K562 (cell line): ENCODE results near the gene ERN1. TPM values are rescaled to one million over a fixed set of nuclear protein-coding genes. Genes with fewer than 3 reads are reported as not detected.
A peak's percentile ranks its signal among the peaks of the same experiment; 100 is the strongest.

Experiments used
- GATA2 ChIP-seq: sonication (generic); formaldehyde crosslinking; IDR thresholded peaks from 2 replicates; pipeline ENCODE4 v1.4.0; 2020; ENCODE audit warnings: mild to moderate bottlenecking, missing genetic modification reagents
- HCFC1 ChIP-seq: IDR thresholded peaks from 2 replicates; pipeline ENCODE4 v1.6.1; 2012; ENCODE audit warnings: low read depth, low read length, improper control_type of control experiment
- MYBL2 ChIP-seq, 2 experiments: fragments of 450-650 bp in 1 of 2; sonication (generic) in 1 of 2; formaldehyde crosslinking in 1 of 2; IDR thresholded peaks; 2 replicates each; pipeline versions ENCODE4 v1.6.1 to v1.8.1; 2017 to 2022; ENCODE audit warnings: borderline replicate concordance in 1 of 2, inconsistent platforms in 1 of 2, low read depth in 1 of 2, mild to moderate bottlenecking in 1 of 2, missing genetic modification reagents in 1 of 2, moderate library complexity in 1 of 2
- POLR2AphosphoS5 ChIP-seq: IDR thresholded peaks from 2 replicates; pipeline ENCODE4 v1.6.1; 2011; ENCODE audit warnings: mild to moderate bottlenecking, low read depth, low read length, moderate library complexity; ENCODE audit not compliant: control insufficient read depth, insufficient read depth
- polyA plus RNA-seq, 8 experiments: library from polyadenylated mRNA; depleted of rRNA in 4 of 8; stranded (reverse) in 5 of 8; unstranded in 3 of 8; fragments of >200 nt; fragmentation: Nextera tagmentation in 2 of 8; fragmentation: Illumina TruSeq in 1 of 8; extraction: Ambion mirVana in 2 of 8; extraction: Trizol in 1 of 8; gene quantifications; 2 replicates each; pipeline versions ENCODE4 v1.2.1 to v1.2.3, GENCODE V29; 2011 to 2014; ENCODE audit warnings: inconsistent platforms in 1 of 8, missing spikeins in 1 of 8
- total RNA-seq, 7 experiments: library from RNA; depleted of rRNA in 6 of 7; stranded (reverse); fragments of >200 nt in 6 of 7; fragmentation: Illumina TruSeq in 2 of 7; extraction: Trizol in 2 of 7; gene quantifications; 2 replicates each; pipeline versions ENCODE4 v1.2.1 to v1.2.3, GENCODE V29; 2011 to 2021; ENCODE audit warnings: low replicate concordance in 1 of 7
- TF ChIP-seq, protein P1 (sequence below), 2 experiments: fragments of 450-650 bp in 1 of 2; sonication (generic) in 1 of 2; formaldehyde crosslinking in 1 of 2; IDR thresholded peaks; 2 replicates each; pipeline versions ENCODE4 v1.7.1 to v1.9.0; 2016 to 2022; ENCODE audit warnings: inconsistent platforms in 1 of 2, mild to moderate bottlenecking in 1 of 2, missing genetic modification reagents in 1 of 2
- TF ChIP-seq, protein P2 (sequence below): fragments of 450-650 bp; IDR thresholded peaks from 2 replicates; pipeline ENCODE4 v1.6.1; 2016; ENCODE audit warnings: low read depth
- TF ChIP-seq, protein P3 (sequence below): fragments of 450-650 bp; formaldehyde crosslinking; IDR thresholded peaks from 2 replicates; pipeline ENCODE4 v1.4.0; 2020; ENCODE audit warnings: mild to moderate bottlenecking

Gene ERN1
- total and polyA plus RNA-seq, 9 of the 15 experiments (the other 6 are each of a cell fraction or from before 2014, with no cell fraction given) = 2.1 to 22.5 (median 7.3) TPM

DNA sequence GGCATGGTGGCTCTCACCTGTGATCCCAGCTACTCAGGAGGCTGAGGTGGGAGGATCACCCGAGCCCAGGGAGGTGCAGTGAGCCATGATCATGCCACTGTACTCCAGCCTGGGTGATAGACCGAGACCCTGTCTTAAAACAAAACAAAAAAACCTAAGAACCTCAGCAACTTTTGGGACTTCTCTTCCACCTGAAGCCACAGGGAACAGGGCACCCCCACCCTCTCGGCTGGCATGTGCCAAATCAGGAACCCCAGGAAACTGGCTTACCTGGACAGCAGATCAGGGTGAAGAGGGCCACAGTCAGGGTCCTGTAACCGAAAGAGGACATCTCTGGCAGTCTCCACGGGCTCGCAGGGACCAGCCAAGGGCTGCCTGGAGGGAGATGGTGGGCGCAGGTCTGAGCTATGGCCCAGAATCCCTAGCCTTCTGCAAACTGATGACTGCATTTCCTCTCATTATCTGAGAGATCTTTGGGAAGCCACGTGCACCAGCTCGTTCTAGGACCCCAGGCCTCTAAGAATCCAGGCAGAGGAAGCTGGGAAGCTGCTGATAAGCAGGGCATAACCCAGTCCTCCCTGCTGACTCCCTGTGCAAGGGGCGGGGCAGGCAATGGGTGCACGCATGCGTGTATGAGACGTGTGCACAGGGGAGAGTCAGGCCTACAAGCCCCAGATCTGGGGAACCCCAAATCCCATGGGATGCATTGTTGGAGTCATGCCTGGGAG is 123.4 kb downstream of the ERN1 start (continued):
- TF ChIP-seq, protein P1, sequence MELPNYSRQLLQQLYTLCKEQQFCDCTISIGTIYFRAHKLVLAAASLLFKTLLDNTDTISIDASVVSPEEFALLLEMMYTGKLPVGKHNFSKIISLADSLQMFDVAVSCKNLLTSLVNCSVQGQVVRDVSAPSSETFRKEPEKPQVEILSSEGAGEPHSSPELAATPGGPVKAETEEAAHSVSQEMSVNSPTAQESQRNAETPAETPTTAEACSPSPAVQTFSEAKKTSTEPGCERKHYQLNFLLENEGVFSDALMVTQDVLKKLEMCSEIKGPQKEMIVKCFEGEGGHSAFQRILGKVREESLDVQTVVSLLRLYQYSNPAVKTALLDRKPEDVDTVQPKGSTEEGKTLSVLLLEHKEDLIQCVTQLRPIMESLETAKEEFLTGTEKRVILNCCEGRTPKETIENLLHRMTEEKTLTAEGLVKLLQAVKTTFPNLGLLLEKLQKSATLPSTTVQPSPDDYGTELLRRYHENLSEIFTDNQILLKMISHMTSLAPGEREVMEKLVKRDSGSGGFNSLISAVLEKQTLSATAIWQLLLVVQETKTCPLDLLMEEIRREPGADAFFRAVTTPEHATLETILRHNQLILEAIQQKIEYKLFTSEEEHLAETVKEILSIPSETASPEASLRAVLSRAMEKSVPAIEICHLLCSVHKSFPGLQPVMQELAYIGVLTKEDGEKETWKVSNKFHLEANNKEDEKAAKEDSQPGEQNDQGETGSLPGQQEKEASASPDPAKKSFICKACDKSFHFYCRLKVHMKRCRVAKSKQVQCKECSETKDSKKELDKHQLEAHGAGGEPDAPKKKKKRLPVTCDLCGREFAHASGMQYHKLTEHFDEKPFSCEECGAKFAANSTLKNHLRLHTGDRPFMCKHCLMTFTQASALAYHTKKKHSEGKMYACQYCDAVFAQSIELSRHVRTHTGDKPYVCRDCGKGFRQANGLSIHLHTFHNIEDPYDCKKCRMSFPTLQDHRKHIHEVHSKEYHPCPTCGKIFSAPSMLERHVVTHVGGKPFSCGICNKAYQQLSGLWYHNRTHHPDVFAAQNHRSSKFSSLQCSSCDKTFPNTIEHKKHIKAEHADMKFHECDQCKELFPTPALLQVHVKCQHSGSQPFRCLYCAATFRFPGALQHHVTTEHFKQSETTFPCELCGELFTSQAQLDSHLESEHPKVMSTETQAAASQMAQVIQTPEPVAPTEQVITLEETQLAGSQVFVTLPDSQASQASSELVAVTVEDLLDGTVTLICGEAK (IDR thresholded peaks at IDR 0.05) = peak; percentile 64
- TF ChIP-seq, protein P1 (CRISPR knock-in tag; IDR thresholded peaks at IDR 0.05) = no peak
- TF ChIP-seq, protein P2, sequence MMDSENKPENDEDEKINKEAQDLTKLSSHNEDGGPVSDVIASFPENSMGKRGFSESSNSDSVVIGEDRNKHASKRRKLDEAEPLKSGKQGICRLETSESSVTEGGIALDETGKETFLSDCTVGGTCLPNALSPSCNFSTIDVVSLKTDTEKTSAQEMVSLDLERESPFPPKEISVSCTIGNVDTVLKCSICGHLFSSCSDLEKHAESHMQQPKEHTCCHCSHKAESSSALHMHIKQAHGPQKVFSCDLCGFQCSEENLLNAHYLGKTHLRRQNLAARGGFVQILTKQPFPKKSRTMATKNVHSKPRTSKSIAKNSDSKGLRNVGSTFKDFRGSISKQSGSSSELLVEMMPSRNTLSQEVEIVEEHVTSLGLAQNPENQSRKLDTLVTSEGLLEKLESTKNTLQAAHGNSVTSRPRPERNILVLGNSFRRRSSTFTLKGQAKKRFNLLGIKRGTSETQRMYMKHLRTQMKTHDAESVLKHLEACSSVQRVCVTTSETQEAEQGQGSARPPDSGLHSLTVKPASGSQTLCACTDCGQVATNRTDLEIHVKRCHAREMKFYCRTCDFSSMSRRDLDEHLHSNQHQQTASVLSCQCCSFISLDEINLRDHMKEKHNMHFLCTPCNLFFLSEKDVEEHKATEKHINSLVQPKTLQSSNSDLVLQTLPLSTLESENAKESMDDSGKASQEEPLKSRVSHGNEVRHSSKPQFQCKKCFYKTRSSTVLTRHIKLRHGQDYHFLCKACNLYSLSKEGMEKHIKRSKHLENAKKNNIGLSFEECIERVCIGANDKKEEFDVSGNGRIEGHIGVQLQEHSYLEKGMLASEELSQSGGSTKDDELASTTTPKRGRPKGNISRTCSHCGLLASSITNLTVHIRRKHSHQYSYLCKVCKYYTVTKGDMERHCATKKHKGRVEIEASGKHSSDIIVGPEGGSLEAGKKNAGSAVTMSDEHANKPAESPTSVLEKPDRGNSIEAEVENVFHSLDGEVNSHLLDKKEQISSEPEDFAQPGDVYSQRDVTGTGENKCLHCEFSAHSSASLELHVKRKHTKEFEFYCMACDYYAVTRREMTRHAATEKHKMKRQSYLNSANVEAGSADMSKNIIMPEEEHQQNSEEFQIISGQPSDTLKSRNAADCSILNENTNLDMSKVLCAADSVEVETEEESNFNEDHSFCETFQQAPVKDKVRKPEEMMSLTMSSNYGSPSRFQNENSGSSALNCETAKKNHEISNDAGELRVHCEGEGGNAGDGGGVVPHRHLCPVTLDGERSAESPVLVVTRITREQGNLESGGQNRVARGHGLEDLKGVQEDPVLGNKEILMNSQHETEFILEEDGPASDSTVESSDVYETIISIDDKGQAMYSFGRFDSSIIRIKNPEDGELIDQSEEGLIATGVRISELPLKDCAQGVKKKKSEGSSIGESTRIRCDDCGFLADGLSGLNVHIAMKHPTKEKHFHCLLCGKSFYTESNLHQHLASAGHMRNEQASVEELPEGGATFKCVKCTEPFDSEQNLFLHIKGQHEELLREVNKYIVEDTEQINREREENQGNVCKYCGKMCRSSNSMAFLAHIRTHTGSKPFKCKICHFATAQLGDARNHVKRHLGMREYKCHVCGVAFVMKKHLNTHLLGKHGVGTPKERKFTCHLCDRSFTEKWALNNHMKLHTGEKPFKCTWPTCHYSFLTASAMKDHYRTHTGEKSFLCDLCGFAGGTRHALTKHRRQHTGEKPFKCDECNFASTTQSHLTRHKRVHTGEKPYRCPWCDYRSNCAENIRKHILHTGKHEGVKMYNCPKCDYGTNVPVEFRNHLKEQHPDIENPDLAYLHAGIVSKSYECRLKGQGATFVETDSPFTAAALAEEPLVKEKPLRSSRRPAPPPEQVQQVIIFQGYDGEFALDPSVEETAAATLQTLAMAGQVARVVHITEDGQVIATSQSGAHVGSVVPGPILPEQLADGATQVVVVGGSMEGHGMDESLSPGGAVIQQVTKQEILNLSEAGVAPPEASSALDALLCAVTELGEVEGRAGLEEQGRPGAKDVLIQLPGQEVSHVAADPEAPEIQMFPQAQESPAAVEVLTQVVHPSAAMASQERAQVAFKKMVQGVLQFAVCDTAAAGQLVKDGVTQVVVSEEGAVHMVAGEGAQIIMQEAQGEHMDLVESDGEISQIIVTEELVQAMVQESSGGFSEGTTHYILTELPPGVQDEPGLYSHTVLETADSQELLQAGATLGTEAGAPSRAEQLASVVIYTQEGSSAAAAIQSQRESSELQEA = no peak
- TF ChIP-seq HCFC1 (no peak), POLR2AphosphoS5 (peak; percentile 85), MYBL2 (IDR thresholded peaks at IDR 0.05; ENCODE audit: low read depth) (no peak), MYBL2 (CRISPR knock-in tag; IDR thresholded peaks at IDR 0.05; ENCODE audit: borderline replicate concordance) (no peak), GATA2 (peak; percentile 100)
- TF ChIP-seq, protein P3, sequence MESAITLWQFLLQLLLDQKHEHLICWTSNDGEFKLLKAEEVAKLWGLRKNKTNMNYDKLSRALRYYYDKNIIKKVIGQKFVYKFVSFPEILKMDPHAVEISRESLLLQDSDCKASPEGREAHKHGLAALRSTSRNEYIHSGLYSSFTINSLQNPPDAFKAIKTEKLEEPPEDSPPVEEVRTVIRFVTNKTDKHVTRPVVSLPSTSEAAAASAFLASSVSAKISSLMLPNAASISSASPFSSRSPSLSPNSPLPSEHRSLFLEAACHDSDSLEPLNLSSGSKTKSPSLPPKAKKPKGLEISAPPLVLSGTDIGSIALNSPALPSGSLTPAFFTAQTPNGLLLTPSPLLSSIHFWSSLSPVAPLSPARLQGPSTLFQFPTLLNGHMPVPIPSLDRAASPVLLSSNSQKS = no peak
